Measurements from ENCODE around the gene KSR2.
A peak's percentile ranks its signal among the peaks of the same experiment; 100 is the strongest.

The KSR2 gene

DNA sequence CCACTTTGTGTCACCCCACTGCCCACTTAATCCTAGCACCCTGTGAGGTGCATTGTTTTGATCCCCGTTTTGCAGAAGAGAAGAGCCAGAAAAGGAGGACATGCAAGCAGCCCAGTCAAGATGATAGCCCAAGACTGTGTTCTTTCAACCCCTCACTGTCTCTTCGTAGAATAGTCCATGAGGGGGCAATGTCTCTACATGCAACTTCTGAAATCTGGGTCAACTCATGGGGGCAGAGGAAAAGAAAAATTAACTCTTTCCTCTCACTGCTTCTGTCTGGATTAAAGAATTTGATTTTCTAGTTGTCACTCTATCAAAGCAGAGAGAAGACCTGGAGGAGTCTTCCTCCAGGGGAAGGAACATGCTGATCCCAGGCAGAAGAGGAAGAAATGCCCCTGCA, 377.8 kb downstream of the KSR2 start:
- 0 out of 2 replicates have a peak, but pooled peaks cover 1% of the 10 kb centered on the region for H3K4me1 ChIP-seq (ENCODE audit: control insufficient read depth, insufficient read depth, low read length)
- DNase-seq (ENCODE audit: low read depth, low spot score) = no peak
- WGBS (ENCODE audit: insufficient coverage, insufficient read length) = no CpG with 5 or more reads among the region's 2 CpGs
- H3K27me3 ChIP-seq (ENCODE audit: control insufficient read depth, insufficient read depth, low read length) = no peaks in the 10 kb centered on the region
- H3K4me3 ChIP-seq (ENCODE audit: low read length) = no peak overlapping the region
- H3K9me3 ChIP-seq (ENCODE audit: control insufficient read depth, insufficient read depth, low read length) = no peaks in the 10 kb centered on the region
- H3K27ac ChIP-seq (ENCODE audit: low read length) = no peak overlapping the region
- no peaks in the 10 kb centered on the region for H3K36me3 ChIP-seq (ENCODE audit: control insufficient read depth, insufficient read depth, low read length)

DNA sequence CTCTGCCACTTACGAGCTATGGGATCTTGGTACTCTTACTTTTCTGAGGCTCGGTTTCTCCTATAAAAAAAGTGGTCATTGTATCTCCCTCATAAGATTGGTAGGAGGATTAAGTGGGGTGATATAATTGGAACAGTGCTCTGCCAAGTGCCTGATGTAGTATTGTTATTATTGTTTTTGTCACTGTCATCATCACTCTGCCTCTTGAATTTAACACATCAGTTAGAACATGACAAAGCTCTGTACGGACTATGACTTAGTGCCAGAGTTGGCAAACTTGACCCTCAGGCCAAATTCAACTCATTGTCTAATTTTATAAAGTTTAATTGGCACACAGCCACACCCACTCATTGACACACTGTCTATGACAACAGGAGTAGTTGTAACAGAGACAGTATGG, 378.4 kb downstream of the KSR2 start:
- no CpG with 5 or more reads among the region's 3 CpGs for WGBS (ENCODE audit: insufficient coverage, insufficient read length)

DNA sequence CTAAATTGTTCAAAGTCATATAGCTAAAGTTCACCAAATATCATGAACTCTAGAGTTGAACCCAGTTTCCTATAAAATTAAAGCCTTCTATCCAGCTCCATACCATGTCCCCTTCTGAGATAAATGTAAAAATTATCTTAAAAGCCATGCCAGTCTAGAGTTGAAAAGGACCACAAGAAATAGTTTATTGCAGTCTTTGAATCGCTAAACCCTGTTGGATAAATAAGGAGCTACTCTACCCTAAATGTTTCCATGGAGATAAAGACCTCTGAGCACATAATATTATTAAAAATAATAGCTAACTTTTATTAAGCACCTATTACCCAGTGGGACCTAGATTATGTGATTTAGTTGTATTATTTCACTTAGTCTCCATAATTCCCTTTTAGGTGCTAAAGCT, 379.8 kb downstream of the KSR2 start:
- Histone ChIP-seq H3K27ac (ENCODE audit: low read length) (no peak overlapping the region), H3K4me3 (ENCODE audit: low read length) (no peak overlapping the region), H3K9me3 (ENCODE audit: control insufficient read depth, insufficient read depth, low read length) (no peaks in the 10 kb centered on the region), H3K27me3 (ENCODE audit: control insufficient read depth, insufficient read depth, low read length) (no peaks in the 10 kb centered on the region), H3K36me3 (ENCODE audit: control insufficient read depth, insufficient read depth, low read length) (no peaks in the 10 kb centered on the region), H3K4me1 (ENCODE audit: control insufficient read depth, insufficient read depth, low read length) (0 out of 2 replicates have a peak, but pooled peaks cover 1% of the 10 kb centered on the region)
- no CpG with 5 or more reads among the region's 1 CpG for WGBS (ENCODE audit: insufficient coverage, insufficient read length)
- DNase-seq (ENCODE audit: low read depth, low spot score) = no peak

More for the DNA sequence above, 378.4 kb downstream of the KSR2 start:
- H3K4me3 ChIP-seq (ENCODE audit: low read length) = no peak overlapping the region
- no peak overlapping the region for H3K27ac ChIP-seq (ENCODE audit: low read length)
- no peak for DNase-seq (ENCODE audit: low read depth, low spot score)
- no peaks in the 10 kb centered on the region for H3K27me3 ChIP-seq (ENCODE audit: control insufficient read depth, insufficient read depth, low read length)
- H3K36me3 ChIP-seq (ENCODE audit: control insufficient read depth, insufficient read depth, low read length) = no peaks in the 10 kb centered on the region
- 0 out of 2 replicates have a peak, but pooled peaks cover 1% of the 10 kb centered on the region for H3K4me1 ChIP-seq (ENCODE audit: control insufficient read depth, insufficient read depth, low read length)
- no peaks in the 10 kb centered on the region for H3K9me3 ChIP-seq (ENCODE audit: control insufficient read depth, insufficient read depth, low read length)

DNA sequence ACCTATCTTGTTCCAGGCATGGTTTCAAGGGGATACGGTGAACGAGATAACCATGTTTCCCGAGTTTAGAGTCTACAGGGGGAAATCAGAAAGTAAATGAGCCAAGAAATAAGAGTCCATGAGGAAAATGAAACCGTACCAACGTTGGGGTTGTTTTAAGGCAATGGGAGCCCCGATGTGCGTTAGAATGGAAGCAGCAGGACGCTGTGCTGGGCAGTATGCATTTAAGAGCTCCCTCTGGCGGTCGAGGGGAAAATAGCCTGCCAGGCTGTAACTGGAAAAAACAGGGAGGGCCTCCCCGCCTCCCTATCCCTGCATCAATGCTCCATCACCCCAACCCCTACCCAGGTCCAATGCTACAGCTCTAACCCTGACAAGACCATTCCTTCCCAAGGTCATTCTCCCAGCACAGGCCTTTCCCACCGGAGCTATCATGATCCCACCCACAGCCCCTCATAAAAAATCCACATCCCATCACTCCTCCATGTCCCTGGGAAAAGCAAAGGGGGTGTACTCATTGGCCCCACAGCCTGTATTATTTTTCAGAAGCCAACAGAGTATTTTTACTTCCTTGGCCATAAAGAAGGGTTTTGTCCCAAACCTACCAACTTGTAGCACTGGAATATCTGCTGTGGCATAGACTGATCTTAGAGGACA, 381.0 kb downstream of the KSR2 start:
- DNase-seq (ENCODE audit: low read depth, low spot score) = peak; percentile 35
- H3K4me3 ChIP-seq (ENCODE audit: low read length) = no peak overlapping the region
- H3K36me3 ChIP-seq (ENCODE audit: control insufficient read depth, insufficient read depth, low read length) = no peaks in the 10 kb centered on the region
- H3K27ac ChIP-seq (ENCODE audit: low read length) = no peak overlapping the region
- WGBS (ENCODE audit: insufficient coverage, insufficient read length) = no CpG with 5 or more reads among the region's 12 CpGs
- H3K27me3 ChIP-seq (ENCODE audit: control insufficient read depth, insufficient read depth, low read length) = no peaks in the 10 kb centered on the region
- H3K4me1 ChIP-seq (ENCODE audit: control insufficient read depth, insufficient read depth, low read length) = peaks cover 2% of the 10 kb centered on the region
- no peaks in the 10 kb centered on the region for H3K9me3 ChIP-seq (ENCODE audit: control insufficient read depth, insufficient read depth, low read length)

DNA sequence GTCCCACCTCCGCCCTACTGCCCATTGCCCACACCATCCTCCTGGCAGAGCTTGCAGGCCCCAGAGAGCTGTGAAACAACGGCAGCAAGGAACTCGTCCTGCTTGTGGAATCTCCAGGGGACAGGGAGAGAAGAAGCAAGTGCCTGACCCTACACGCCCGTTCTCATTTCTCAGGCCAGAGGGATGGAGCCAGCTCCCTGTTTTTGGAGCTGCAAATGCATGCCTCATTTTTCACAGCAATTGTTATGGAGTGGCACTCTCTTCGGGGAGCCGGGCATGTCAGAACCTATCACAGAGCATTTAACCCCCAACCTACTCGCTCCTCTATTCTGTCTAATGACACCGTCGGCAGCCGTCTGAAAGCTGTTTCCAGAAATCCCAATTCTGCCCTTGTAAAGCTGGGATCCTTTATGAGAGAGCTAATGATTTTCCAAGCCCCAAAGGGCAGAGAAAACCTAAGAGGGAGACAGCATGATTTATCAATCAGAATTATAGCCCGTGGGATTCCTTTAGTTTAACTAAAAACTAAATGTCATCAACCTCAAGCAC, 385.0 kb downstream of the KSR2 start:
- WGBS (ENCODE audit: insufficient coverage, insufficient read length) = no CpG with 5 or more reads among the region's 12 CpGs
- H3K36me3 ChIP-seq (ENCODE audit: control insufficient read depth, insufficient read depth, low read length) = no peaks in the 10 kb centered on the region
- DNase-seq (ENCODE audit: low read depth, low spot score) = no peak
- H3K27me3 ChIP-seq (ENCODE audit: control insufficient read depth, insufficient read depth, low read length) = no peaks in the 10 kb centered on the region
- H3K9me3 ChIP-seq (ENCODE audit: control insufficient read depth, insufficient read depth, low read length) = no peaks in the 10 kb centered on the region
- H3K4me1 ChIP-seq (ENCODE audit: control insufficient read depth, insufficient read depth, low read length) = peaks cover 2% of the 10 kb centered on the region
- H3K4me3 ChIP-seq (ENCODE audit: low read length) = no peak overlapping the region
- H3K27ac ChIP-seq (ENCODE audit: low read length) = no peak overlapping the region

DNA sequence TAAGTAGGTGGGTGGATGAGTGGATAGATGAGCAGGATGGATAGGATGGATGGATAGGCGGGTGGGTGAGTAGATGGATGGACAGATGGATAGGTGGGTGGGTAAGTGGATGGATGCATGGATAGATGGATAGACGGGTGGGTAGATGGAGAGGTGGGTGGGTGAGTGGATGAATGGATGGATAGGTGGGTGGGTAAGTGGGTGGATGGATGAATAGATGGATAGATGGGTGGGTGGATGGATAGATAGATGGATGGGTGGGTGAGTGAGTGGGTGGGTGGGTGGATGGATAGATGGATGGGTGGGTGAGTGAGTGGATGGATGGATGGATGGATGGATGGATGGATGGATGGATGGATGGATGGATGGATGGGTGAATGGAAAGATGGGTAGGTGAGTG, 385.7 kb downstream of the KSR2 start:
- Histone ChIP-seq H3K27me3 (ENCODE audit: control insufficient read depth, insufficient read depth, low read length) (no peaks in the 10 kb centered on the region), H3K36me3 (ENCODE audit: control insufficient read depth, insufficient read depth, low read length) (no peaks in the 10 kb centered on the region), H3K4me1 (ENCODE audit: control insufficient read depth, insufficient read depth, low read length) (peaks cover 2% of the 10 kb centered on the region), H3K27ac (ENCODE audit: low read length) (no peak overlapping the region), H3K4me3 (ENCODE audit: low read length) (no peak overlapping the region), H3K9me3 (ENCODE audit: control insufficient read depth, insufficient read depth, low read length) (no peaks in the 10 kb centered on the region)
- WGBS (ENCODE audit: insufficient coverage, insufficient read length) = no CpG with 5 or more reads among the region's 2 CpGs
- no peak for DNase-seq (ENCODE audit: low read depth, low spot score)

DNA sequence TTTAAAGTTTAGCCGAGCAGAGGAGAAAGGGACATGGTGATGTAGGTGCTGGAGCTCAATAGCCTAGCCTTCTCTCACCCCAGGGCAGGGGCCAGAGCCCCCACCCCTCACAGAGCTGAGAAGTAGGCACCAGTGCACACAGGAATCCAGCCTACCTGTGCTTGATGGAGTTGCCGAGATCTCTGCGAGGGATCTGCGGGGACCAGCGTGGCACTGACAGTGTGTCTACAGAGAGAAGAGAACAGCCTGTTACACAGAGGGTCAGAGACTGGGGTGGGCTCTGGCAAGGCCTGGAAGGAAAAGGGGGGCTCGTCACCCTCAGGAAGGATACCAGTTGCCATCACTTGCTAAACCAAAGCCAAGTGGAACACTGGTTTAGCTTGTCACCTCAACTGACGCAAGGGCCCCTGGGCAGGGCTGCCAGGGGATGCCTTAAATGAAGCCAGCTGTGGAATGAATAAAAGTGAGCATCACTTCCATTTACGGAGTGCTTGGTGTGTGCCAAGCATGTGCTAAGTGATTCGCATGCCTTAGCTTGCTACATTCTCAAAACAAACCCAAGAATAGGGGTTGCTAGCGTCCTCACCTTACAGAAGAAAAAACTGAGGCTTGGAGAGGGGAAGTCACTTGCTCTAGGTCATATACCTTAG, 386.5 kb downstream of the KSR2 start:
- no peaks in the 10 kb centered on the region for H3K9me3 ChIP-seq (ENCODE audit: control insufficient read depth, insufficient read depth, low read length)
- no peaks in the 10 kb centered on the region for H3K27me3 ChIP-seq (ENCODE audit: control insufficient read depth, insufficient read depth, low read length)
- no peak overlapping the region for H3K27ac ChIP-seq (ENCODE audit: low read length)
- WGBS (ENCODE audit: insufficient coverage, insufficient read length) = no CpG with 5 or more reads among the region's 10 CpGs
- H3K4me1 ChIP-seq (ENCODE audit: control insufficient read depth, insufficient read depth, low read length) = peaks cover 2% of the 10 kb centered on the region
- H3K4me3 ChIP-seq (ENCODE audit: low read length) = no peak overlapping the region
- H3K36me3 ChIP-seq (ENCODE audit: control insufficient read depth, insufficient read depth, low read length) = no peaks in the 10 kb centered on the region
- no peak for DNase-seq (ENCODE audit: low read depth, low spot score)

DNA sequence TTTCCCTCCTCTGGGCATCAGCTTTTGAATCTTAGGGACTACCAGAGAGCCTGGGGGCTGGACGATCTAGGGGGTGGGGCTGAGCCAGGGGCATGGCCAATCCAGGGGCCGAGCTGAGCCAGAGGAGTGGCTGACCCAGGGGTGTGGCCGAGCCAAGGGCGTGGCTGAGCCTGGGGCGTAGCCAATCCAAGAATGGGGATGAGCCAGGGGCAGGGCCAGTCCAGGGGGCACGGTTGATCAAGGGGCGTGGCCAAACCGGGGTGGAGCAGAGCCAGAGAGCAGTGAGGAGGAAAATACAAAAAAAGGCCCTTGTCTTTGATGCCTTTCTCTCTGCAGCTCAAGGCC, 388.1 kb downstream of the KSR2 start:
- Histone ChIP-seq H3K27ac (ENCODE audit: low read length) (no peak overlapping the region), H3K9me3 (ENCODE audit: control insufficient read depth, insufficient read depth, low read length) (no peaks in the 10 kb centered on the region), H3K4me1 (ENCODE audit: control insufficient read depth, insufficient read depth, low read length) (peaks cover 2% of the 10 kb centered on the region), H3K36me3 (ENCODE audit: control insufficient read depth, insufficient read depth, low read length) (no peaks in the 10 kb centered on the region), H3K4me3 (ENCODE audit: low read length) (no peak overlapping the region), H3K27me3 (ENCODE audit: control insufficient read depth, insufficient read depth, low read length) (no peaks in the 10 kb centered on the region)
- WGBS (ENCODE audit: insufficient coverage, insufficient read length) = no CpG with 5 or more reads among the region's 8 CpGs
- DNase-seq (ENCODE audit: low read depth, low spot score) = peak; percentile 73

DNA sequence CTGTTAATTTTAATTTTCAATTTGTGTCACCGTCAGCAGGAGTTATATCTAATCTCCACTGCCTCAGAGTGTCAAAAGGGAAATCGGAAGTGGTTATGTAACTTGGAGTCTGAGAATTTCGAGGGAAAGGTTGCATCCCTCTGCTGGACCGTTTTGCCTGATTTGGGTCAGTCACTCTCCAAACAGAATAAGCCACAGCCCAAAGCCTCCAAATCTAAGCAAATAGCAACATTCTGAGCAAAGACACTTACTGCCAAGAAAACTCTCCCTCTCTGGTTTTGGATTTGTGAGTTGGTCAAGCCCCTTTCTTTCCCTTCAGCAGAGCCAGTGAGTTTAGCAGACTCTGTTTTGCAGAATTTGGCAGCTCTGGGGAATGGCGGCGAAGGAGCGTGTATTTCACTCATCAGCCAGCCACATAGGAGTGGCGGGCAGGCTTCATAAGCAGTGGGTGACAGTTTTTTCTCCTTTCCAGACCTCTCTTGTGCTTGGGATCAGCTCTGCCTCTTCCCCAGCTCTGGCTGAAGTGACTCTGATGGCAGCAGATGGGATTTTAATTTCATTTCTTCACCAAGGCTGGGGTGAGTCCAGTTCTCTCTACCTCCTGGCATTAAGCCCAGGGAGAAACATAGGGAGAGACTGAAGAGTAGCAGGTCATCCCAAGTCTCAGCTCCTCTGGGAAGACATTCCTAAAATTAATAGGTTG, 388.6 kb downstream of the KSR2 start:
- H3K27ac ChIP-seq (ENCODE audit: low read length) = no peak overlapping the region
- H3K4me3 ChIP-seq (ENCODE audit: low read length) = no peak overlapping the region
- H3K9me3 ChIP-seq (ENCODE audit: control insufficient read depth, insufficient read depth, low read length) = no peaks in the 10 kb centered on the region
- WGBS (ENCODE audit: insufficient coverage, insufficient read length) = no CpG with 5 or more reads among the region's 8 CpGs
- H3K4me1 ChIP-seq (ENCODE audit: control insufficient read depth, insufficient read depth, low read length) = peaks cover 2% of the 10 kb centered on the region
- DNase-seq (ENCODE audit: low read depth, low spot score) = no peak
- H3K27me3 ChIP-seq (ENCODE audit: control insufficient read depth, insufficient read depth, low read length) = no peaks in the 10 kb centered on the region
- H3K36me3 ChIP-seq (ENCODE audit: control insufficient read depth, insufficient read depth, low read length) = no peaks in the 10 kb centered on the region

DNA sequence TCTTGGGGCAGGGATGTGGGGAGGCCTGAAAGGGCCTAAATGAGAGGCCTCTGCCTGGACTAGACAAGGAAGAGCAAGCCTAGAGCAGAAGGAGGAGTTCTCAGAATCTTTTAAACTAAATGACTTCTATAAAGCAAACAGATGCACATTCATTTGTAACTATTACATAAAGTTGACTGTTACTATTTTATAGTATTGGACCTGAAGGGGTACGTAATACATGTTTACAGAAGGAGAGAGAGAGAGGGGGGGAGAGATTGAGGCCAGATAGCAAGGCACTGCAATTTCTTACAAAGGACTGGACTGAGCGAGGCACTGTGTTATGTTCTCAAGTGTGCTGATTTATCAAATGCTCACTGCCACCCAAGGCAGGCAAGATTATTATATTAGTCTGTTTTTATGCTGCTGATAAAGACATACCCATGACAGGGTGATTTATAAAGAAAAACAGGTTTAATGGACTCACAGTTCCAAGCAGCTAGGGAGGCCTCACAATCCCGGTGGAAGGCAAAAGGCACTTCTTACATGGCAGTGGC, 391.6 kb downstream of the KSR2 start:
- Histone ChIP-seq H3K36me3 (ENCODE audit: control insufficient read depth, insufficient read depth, low read length) (no peaks in the 10 kb centered on the region), H3K27me3 (ENCODE audit: control insufficient read depth, insufficient read depth, low read length) (no peaks in the 10 kb centered on the region), H3K4me3 (ENCODE audit: low read length) (no peak overlapping the region), H3K9me3 (ENCODE audit: control insufficient read depth, insufficient read depth, low read length) (no peaks in the 10 kb centered on the region), H3K4me1 (ENCODE audit: control insufficient read depth, insufficient read depth, low read length) (no peaks in the 10 kb centered on the region), H3K27ac (ENCODE audit: low read length) (no peak overlapping the region)
- no peak for DNase-seq (ENCODE audit: low read depth, low spot score)
- no CpG with 5 or more reads among the region's 3 CpGs for WGBS (ENCODE audit: insufficient coverage, insufficient read length)

All from iPS DF 6.9 (cell line).